H1 (cell line): Measurements from ENCODE around the gene CDC42EP3. TPM values are rescaled to one million over a fixed set of nuclear protein-coding genes. Genes with fewer than 3 reads are reported as not detected.

Experiments
- CTCF ChIA-PET: fragments of 300-600 bp; sonication (Branson Sonifier 250); formaldehyde crosslinking; loops from one replicate; lab custom pipeline; 2021; ENCODE audit not compliant: partially characterized antibody; lab: Charles Lee
- POLR2A ChIA-PET: fragments of 300-600 bp; sonication (Branson Sonifier 250); formaldehyde crosslinking; loops from one replicate; lab custom pipeline; 2021; ENCODE audit warnings: inconsistent platforms; ENCODE audit not compliant: partially characterized antibody; lab: Charles Lee
- DNase-seq, 2 experiments: peaks; one replicate each; pipeline versions ENCODE4 v3.0.0 to v3.0.0-alpha.2; 2010 to 2022; ENCODE audit warnings: low spot score in 2 of 2, low read depth in 1 of 2, mixed read lengths in 1 of 2
- FAIRE-seq: peaks from 2 replicates; lab custom pipeline; 2011; peaks lifted over from hg19 to GRCh38; lab: Jason Lieb, UNC
- H2AFZ ChIP-seq: 2 replicates; pipeline ENCODE4 v1.8.1; 2012; ENCODE audit warnings: low read length, inconsistent platforms
- H2AK5ac ChIP-seq: 2 replicates; pipeline ENCODE4 v1.6.1; 2013; ENCODE audit warnings: low read depth, low read length
- H2BK120ac ChIP-seq: replicated peaks from 2 replicates; pipeline ENCODE3; 2013; ENCODE audit warnings: low read depth, low read length, inconsistent platforms
- H2BK12ac ChIP-seq: 2 replicates; pipeline ENCODE4 v1.6.1; 2013; ENCODE audit warnings: low read depth, low read length
- H2BK15ac ChIP-seq: 2 replicates; pipeline ENCODE4 v1.6.1; 2013; ENCODE audit warnings: low read length
- H2BK20ac ChIP-seq: 2 replicates; pipeline ENCODE4 v1.6.1; 2013; ENCODE audit warnings: low read length
- H2BK5ac ChIP-seq: 2 replicates; pipeline ENCODE4 v1.6.1; 2013; ENCODE audit warnings: low read depth, low read length
- H3K14ac ChIP-seq: 2 replicates; pipeline ENCODE4 v1.6.1; 2013; ENCODE audit warnings: inconsistent platforms; ENCODE audit not compliant: insufficient read length
- H3K18ac ChIP-seq: 2 replicates; pipeline ENCODE4 v1.6.1; 2013; ENCODE audit warnings: low read length; ENCODE audit errors: extremely low read depth
- H3K23ac ChIP-seq: 2 replicates; pipeline ENCODE4 v1.6.1; 2013; ENCODE audit warnings: inconsistent platforms; ENCODE audit not compliant: insufficient read length
- H3K23me2 ChIP-seq: 2 replicates; pipeline ENCODE4 v1.6.1; 2013; ENCODE audit warnings: low read depth, low read length
- H3K27ac ChIP-seq: 2 replicates; pipeline ENCODE4 v1.6.1; 2011; ENCODE audit warnings: low read depth, low read length, inconsistent platforms
- H3K27me3 ChIP-seq, 4 experiments: replicated peaks in 1 of 4; 1 replicate in 1 of 4; 2 replicates in 3 of 4; pipeline versions ENCODE4 v1.6.1 to v1.8.1; 2011 to 2013; ENCODE audit warnings: low read length in 3 of 4, mild to moderate bottlenecking in 3 of 4, inconsistent platforms in 2 of 4, mixed read lengths in 2 of 4, moderate library complexity in 1 of 4; ENCODE audit not compliant: control insufficient read depth in 3 of 4, insufficient read depth in 3 of 4; ENCODE audit errors: extremely low read depth in 1 of 4
- H3K36me3 ChIP-seq, 4 experiments: 2 replicates each; pipeline versions ENCODE4 v1.6.1 to v1.8.1; 2011 to 2013; ENCODE audit warnings: mild to moderate bottlenecking in 4 of 4, low read length in 3 of 4, moderate library complexity in 2 of 4, control low read depth in 1 of 4, inconsistent platforms in 1 of 4; ENCODE audit not compliant: insufficient read depth in 4 of 4, control insufficient read depth in 2 of 4
- H3K4ac ChIP-seq: replicated peaks from 2 replicates; pipeline ENCODE3; 2013; ENCODE audit warnings: low read length, low read depth, mixed read lengths, inconsistent platforms; ENCODE audit not compliant: insufficient read length
- H3K4me1 ChIP-seq, 4 experiments: replicated peaks in 1 of 4; 1 replicate in 1 of 4; 2 replicates in 3 of 4; pipeline versions ENCODE4 v1.6.1 to v1.8.1; 2011 to 2013; ENCODE audit warnings: low read length in 3 of 4, inconsistent platforms in 2 of 4, mixed read lengths in 1 of 4; ENCODE audit not compliant: insufficient read depth in 4 of 4, control insufficient read depth in 3 of 4
- H3K4me2 ChIP-seq, 2 experiments: 2 replicates each; pipeline versions ENCODE4 v1.6.1 to v1.8.1; 2011 to 2013; ENCODE audit warnings: low read depth in 2 of 2, low read length in 2 of 2, control low read depth in 1 of 2, inconsistent platforms in 1 of 2, mild to moderate bottlenecking in 1 of 2; ENCODE audit not compliant: insufficient read depth in 1 of 2
- H3K4me3 ChIP-seq, 4 experiments: fragments of 200-600, 300-600 bp in 1 of 4; sonication (generic), shearing (Covaris generic), sonication (Bioruptor Twin) in 1 of 4; 2 replicates each; pipeline versions ENCODE4 v1.5.1 to v1.8.1; 2011 to 2016; ENCODE audit warnings: low read length in 4 of 4, low read depth in 3 of 4, control low read depth in 2 of 4, inconsistent platforms in 2 of 4, mild to moderate bottlenecking in 2 of 4, mixed read lengths in 1 of 4, moderate library complexity in 1 of 4; ENCODE audit not compliant: insufficient read depth in 2 of 4; ENCODE audit errors: extremely low read depth in 1 of 4
- H3K56ac ChIP-seq: replicated peaks from 2 replicates; pipeline ENCODE3; 2013; ENCODE audit warnings: low read depth, mild to moderate bottlenecking, mixed read lengths, low read length, inconsistent platforms; ENCODE audit not compliant: insufficient read length
- H3K79me1 ChIP-seq: 2 replicates; pipeline ENCODE4 v1.6.1; 2013; ENCODE audit warnings: low read depth, low read length, control low read depth
- H3K79me2 ChIP-seq, 2 experiments: 2 replicates each; pipeline versions ENCODE4 v1.6.1 to v1.8.1; 2012 to 2013; ENCODE audit warnings: low read length in 2 of 2, mild to moderate bottlenecking in 2 of 2, inconsistent platforms in 1 of 2; ENCODE audit not compliant: insufficient read depth in 2 of 2, control insufficient read depth in 1 of 2
- H3K9ac ChIP-seq, 4 experiments: replicated peaks in 1 of 4; 1 replicate in 1 of 4; 2 replicates in 3 of 4; pipeline versions ENCODE4 v1.6.1 to v1.8.1; 2011 to 2013; ENCODE audit warnings: low read depth in 3 of 4, low read length in 3 of 4, control low read depth in 2 of 4, mild to moderate bottlenecking in 2 of 4, moderate library complexity in 2 of 4, inconsistent platforms in 1 of 4; ENCODE audit errors: extremely low read depth in 1 of 4
- H3K9me3 ChIP-seq, 2 experiments: 2 replicates each; pipeline versions ENCODE4 v1.6.1 to v1.8.1; 2012 to 2013; ENCODE audit warnings: mild to moderate bottlenecking in 2 of 2, moderate library complexity in 2 of 2, control low read depth in 1 of 2, inconsistent platforms in 1 of 2, low read depth in 1 of 2, low read length in 1 of 2, mixed read lengths in 1 of 2; ENCODE audit not compliant: insufficient read depth in 2 of 2
- H4K20me1 ChIP-seq, 2 experiments: replicated peaks in 1 of 2; 2 replicates each; pipeline versions ENCODE3 to v1.8.1; 2011 to 2013; ENCODE audit warnings: inconsistent platforms in 2 of 2, low read length in 2 of 2, mild to moderate bottlenecking in 1 of 2; ENCODE audit not compliant: insufficient read depth in 2 of 2, control insufficient read depth in 1 of 2
- H4K5ac ChIP-seq: 2 replicates; pipeline ENCODE4 v1.6.1; 2013; ENCODE audit warnings: low read length, low read depth, mixed read lengths, inconsistent platforms; ENCODE audit not compliant: insufficient read length
- H4K8ac ChIP-seq: 2 replicates; pipeline ENCODE4 v1.8.0; 2013; ENCODE audit warnings: mild to moderate bottlenecking, moderate library complexity, low read length, inconsistent platforms; ENCODE audit not compliant: insufficient read depth; ENCODE audit errors: extremely low read depth
- H4K91ac ChIP-seq: replicated peaks from 2 replicates; pipeline ENCODE3; 2013; ENCODE audit warnings: low read length, mixed read lengths, inconsistent platforms; ENCODE audit not compliant: insufficient read length
- CBX8 ChIP-seq: fragments of 300-800, 300-1000 bp; sonication (generic); IDR thresholded peaks from 2 replicates; pipeline ENCODE4 v1.7.1; 2016; ENCODE audit warnings: low read depth, low read length, borderline replicate concordance
- CREB1 ChIP-seq: IDR thresholded peaks from 2 replicates; pipeline ENCODE4 v1.6.1; 2012; ENCODE audit warnings: inconsistent platforms
- JUN ChIP-seq: IDR thresholded peaks from 2 replicates; pipeline ENCODE4 v1.6.1; 2011; ENCODE audit warnings: low read depth, mild to moderate bottlenecking, improper control_type of control experiment, low read length
- MAFK ChIP-seq: IDR thresholded peaks from 2 replicates; pipeline ENCODE4 v1.6.1; 2012; ENCODE audit warnings: low read depth, mild to moderate bottlenecking, improper control_type of control experiment, low read length
- POU5F1 ChIP-seq: IDR thresholded peaks from 2 replicates; pipeline ENCODE4 v1.6.1; 2011; ENCODE audit warnings: low read depth, mild to moderate bottlenecking, low read length, moderate library complexity
- SAP30 ChIP-seq: fragments of 300-600 bp; sonication (generic); IDR thresholded peaks from 2 replicates; pipeline ENCODE4 v1.7.1; 2012; ENCODE audit warnings: low read length, moderate library complexity, mild to moderate bottlenecking, inconsistent platforms; ENCODE audit not compliant: insufficient read depth, insufficient replicate concordance
- SUZ12 ChIP-seq: fragments of 200-600 bp; sonication (generic); IDR thresholded peaks from 2 replicates; pipeline ENCODE4 v1.6.1; 2012; ENCODE audit warnings: mild to moderate bottlenecking, inconsistent platforms, low read length, moderate library complexity, mixed read lengths
- WGBS, 2 experiments: shearing (Covaris generic) in 1 of 2; methylation state at CpG; one replicate each; pipeline versions ENCODE4 v1.1.6 to v1.1.7; 2013 to 2015; ENCODE audit warnings: low lambda C conversion rate in 2 of 2, mixed read lengths in 2 of 2, inconsistent platforms in 1 of 2, low coverage in 1 of 2, missing lambda C conversion rate in 1 of 2; ENCODE audit not compliant: insufficient replicate concordance in 2 of 2, insufficient coverage in 1 of 2, insufficient read length in 1 of 2; ENCODE audit errors: extremely low coverage in 1 of 2, missing lambda C conversion rate in 1 of 2; 5-methylcytosine and 5-hydroxymethylcytosine counted together
- polyA plus RNA-seq, 7 experiments: library from polyadenylated mRNA; depleted of rRNA in 3 of 7; stranded (reverse) in 5 of 7; unstranded in 2 of 7; fragments of >200 nt in 5 of 7; fragments of 200-250 nt in 2 of 7; gene quantifications; 1 replicate in 5 of 7; 2 replicates in 1 of 7; 4 replicates in 1 of 7; pipeline versions ENCODE4 v1.2.1 to v1.2.3, GENCODE V29; 2011 to 2013; ENCODE audit warnings: missing spikeins in 2 of 7, mixed read lengths in 2 of 7
- total RNA-seq: library from RNA; stranded (reverse); fragmentation: NEBNext Ultra II Directional; extraction: Animal tissue kit (Norgen Biotek cat#: 25700); gene quantifications from 2 replicates; pipeline ENCODE4 v1.2.1, GENCODE V29; 2021

Gene CDC42EP3
- total and polyA plus RNA-seq, 2 of the 8 experiments (the other 6 are each of a cell fraction or from before 2014, with no cell fraction given), result 18.4 to 24.7 TPM

DNA sequence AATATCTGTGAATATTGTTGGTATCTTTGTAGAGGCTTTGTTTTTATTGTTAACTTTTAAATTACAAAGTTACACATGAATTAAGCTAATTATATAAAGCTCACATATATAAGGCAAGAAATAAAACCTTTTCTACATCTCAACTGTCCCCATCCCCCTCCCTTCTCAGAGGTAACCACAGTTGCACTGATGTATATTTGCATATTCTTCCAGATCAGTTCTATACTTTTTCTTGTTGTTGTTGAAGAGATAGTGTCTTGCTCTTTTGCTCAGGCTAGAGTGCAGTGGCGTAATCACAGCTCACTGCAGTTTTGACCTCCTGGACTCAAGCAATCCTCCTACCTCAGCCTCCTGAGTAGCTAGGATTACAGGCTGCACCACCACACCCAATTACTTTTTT is 36.0 kb upstream of the CDC42EP3 start:
- no peak for DNase-seq
- Histone ChIP-seq H4K5ac (no peak overlapping the region), H3K4ac (no peak overlapping the region), H3K23me2 (peaks cover 2% of the 10 kb centered on the region; the same call in 1 of the 2 replicates), H4K8ac (no peak overlapping the region), H3K14ac (no peak overlapping the region), H3K9me3 (no peaks in the 10 kb centered on the region), H3K18ac (no peak overlapping the region), H3K9ac (no peak overlapping the region), H2BK15ac (no peak overlapping the region), H3K36me3 (no peaks in the 10 kb centered on the region), H3K23ac (no peak overlapping the region), H3K56ac (no peak overlapping the region), H3K4me1 (peaks cover 0 to 2% (median 0%) of the 10 kb centered on the region in 4 experiments; a peak in 1 of 7 replicates), H3K27ac (no peak overlapping the region), H3K4me2 (no peak overlapping the region), H3K79me1 (no peaks in the 10 kb centered on the region), H2AK5ac (no peak overlapping the region), H2BK20ac (peak overlapping the region; percentile 72; the same call in 1 of the 2 replicates), H2BK12ac (no peak overlapping the region), H2BK120ac (no peak overlapping the region), H3K27me3 (no peaks in the 10 kb centered on the region), H3K79me2 (no peaks in the 10 kb centered on the region), H3K4me3 (no peak overlapping the region), H4K20me1 (no peaks in the 10 kb centered on the region), H2BK5ac (no peak overlapping the region), H4K91ac (no peak overlapping the region), H2AFZ (no peak overlapping the region)
- 88% methylated on average over 1 of the region's 1 CpG; no CpG with 5 or more reads in 1 of the 2 experiments for WGBS, 2 experiments
- ChIA-PET POLR2A (no interaction called here), CTCF (interaction anchor here (0.6 to 2.3 kb wide), 3 partner anchors 170 to 312 kb away, joined by 3 to 8 read pairs (median 3); no protein-coding TSS in a partner anchor)
- FAIRE-seq, result no peak
- TF ChIP-seq SUZ12 (no peak), MAFK (no peak), JUN (no peak), CREB1 (no peak), CBX8 (no peak), POU5F1 (no peak), SAP30 (no peak)
